Measurements from ENCODE around the gene DLL1. TPM values are rescaled to one million over a fixed set of nuclear protein-coding genes. Genes with fewer than 3 reads are reported as not detected.

DLL1 gene
- total RNA-seq, 4 donors from 2014 or later, result 3.3 to 7.9 (median 6.6) TPM

- peaks cover 0 to 15% of the 10 kb centered on the region in 2 donors for H3K27me3 ChIP-seq
- H3K4me3 ChIP-seq, result no peak overlapping the region
- 81 to 83% methylated on average over 30 to 31 of the region's 32 CpGs for WGBS, 2 donors
- H3K4me1 ChIP-seq, result no peaks in the 10 kb centered on the region
- H3K36me3 ChIP-seq, result no peaks in the 10 kb centered on the region
- TF ChIP-seq POLR2A (IDR thresholded peaks at IDR 0.05), result no peak
- no peak for TF ChIP-seq CTCF (IDR thresholded peaks at IDR 0.05)
- TF ChIP-seq EP300 (IDR thresholded peaks at IDR 0.05), result no peak
- H3K9me3 ChIP-seq, result no peaks in the 10 kb centered on the region
- DNase-seq (ENCODE audit: low spot score in 2 of 2), result no peak
- no peak overlapping the region for H3K27ac ChIP-seq
Measured at GRCh38 chr6:170261643-170262488, 29.0 kb downstream of the DLL1 start.

GRCh38 chr6:170260686-170261085 lies 30.2 kb downstream of the DLL1 start:
- Histone ChIP-seq H3K4me1 (no peaks in the 10 kb centered on the region), H3K36me3 (no peaks in the 10 kb centered on the region), H3K27me3 (peaks cover 0 to 15% of the 10 kb centered on the region in 2 donors), H3K9me3 (no peaks in the 10 kb centered on the region), H3K4me3 (no peak overlapping the region), H3K27ac (no peak overlapping the region)
- 88 to 91% methylated on average over 7 of the region's 7 CpGs for WGBS, 2 donors
- no peak for DNase-seq (ENCODE audit: low spot score in 2 of 2)
- TF ChIP-seq CTCF (IDR thresholded peaks at IDR 0.05) (peak in 1 of 5 experiments; percentile 4), EP300 (IDR thresholded peaks at IDR 0.05) (no peak)

GRCh38 chr6:170259278-170259677 lies 31.6 kb downstream of the DLL1 start:
- 76 to 87% methylated on average over 5 of the region's 5 CpGs for WGBS, 2 donors
- H3K9me3 ChIP-seq, result no peaks in the 10 kb centered on the region
- TF ChIP-seq EP300 (IDR thresholded peaks at IDR 0.05), result no peak
- TF ChIP-seq CTCF (IDR thresholded peaks at IDR 0.05), result no peak
- TF ChIP-seq POLR2A (IDR thresholded peaks at IDR 0.05), result no peak
- no peak overlapping the region for H3K4me3 ChIP-seq
- peaks cover 0 to 15% of the 10 kb centered on the region in 2 donors for H3K27me3 ChIP-seq
- no peaks in the 10 kb centered on the region for H3K36me3 ChIP-seq
- no peaks in the 10 kb centered on the region for H3K4me1 ChIP-seq
- DNase-seq (ENCODE audit: low spot score in 2 of 2), result no peak
- no peak overlapping the region for H3K27ac ChIP-seq

GRCh38 chr6:170258407-170258806 lies 32.5 kb downstream of the DLL1 start:
- TF ChIP-seq EP300 (IDR thresholded peaks at IDR 0.05) (no peak), CTCF (IDR thresholded peaks at IDR 0.05) (no peak), POLR2A (IDR thresholded peaks at IDR 0.05) (no peak)
- no peak for DNase-seq (ENCODE audit: low spot score in 2 of 2)
- 90% methylated on average over 6 of the region's 6 CpGs for WGBS, 2 donors

GRCh38 chr6:170257376-170257775 lies 33.5 kb downstream of the DLL1 start:
- Histone ChIP-seq H3K9me3 (no peaks in the 10 kb centered on the region), H3K36me3 (no peaks in the 10 kb centered on the region), H3K4me3 (no peak overlapping the region), H3K27me3 (peaks cover 0 to 10% of the 10 kb centered on the region in 2 donors), H3K27ac (no peak overlapping the region), H3K4me1 (no peaks in the 10 kb centered on the region)
- no peak for DNase-seq (ENCODE audit: low spot score in 2 of 2)
- 85 to 89% methylated on average over 4 of the region's 4 CpGs for WGBS, 2 donors
- TF ChIP-seq EP300 (IDR thresholded peaks at IDR 0.05) (no peak), CTCF (IDR thresholded peaks at IDR 0.05) (no peak), POLR2A (IDR thresholded peaks at IDR 0.05) (no peak)

More at GRCh38 chr6:170258407-170258806, 32.5 kb downstream of the DLL1 start:
- H3K27ac ChIP-seq, result no peak overlapping the region
- H3K36me3 ChIP-seq, result no peaks in the 10 kb centered on the region
- H3K4me1 ChIP-seq, result no peaks in the 10 kb centered on the region
- H3K4me3 ChIP-seq, result no peak overlapping the region
- no peaks in the 10 kb centered on the region for H3K9me3 ChIP-seq
- H3K27me3 ChIP-seq, result peaks cover 0 to 15% of the 10 kb centered on the region in 2 donors
